ENCODE data around the gene DARS2. TPM values are rescaled to one million over a fixed set of nuclear protein-coding genes. Genes with fewer than 3 reads are reported as not detected.

DARS2 gene
- total and polyA plus RNA-seq, 2 donors (not counting 1 experiment from before 2014, with no cell fraction given), result 4.5 to 17.3 TPM

DNA sequence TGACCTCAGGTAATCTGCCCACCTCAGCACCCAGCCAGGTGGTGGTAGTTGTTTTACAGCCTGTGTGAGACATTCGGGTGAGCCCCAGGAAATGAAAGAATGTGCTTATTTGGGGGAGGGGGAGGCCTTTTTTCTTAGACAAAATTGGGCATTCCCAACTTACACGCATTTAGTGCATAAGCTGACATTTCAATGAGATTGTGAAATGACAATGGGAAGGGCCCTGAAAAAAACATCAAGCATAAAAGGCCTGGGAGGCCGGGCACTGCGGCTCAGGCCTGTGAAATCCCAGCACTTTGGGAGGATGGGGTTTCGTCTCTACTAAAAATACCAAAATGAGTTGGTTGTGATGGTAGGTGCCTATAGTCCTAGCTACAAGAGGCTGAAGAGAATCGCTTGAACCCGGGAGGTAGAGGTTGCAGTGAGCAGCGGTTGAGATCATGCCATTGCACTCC lies 38.3 kb downstream of the DARS2 start:
- ATAC-seq (ENCODE audit: low read depth), result no peak
- Histone ChIP-seq H4K20me1 (ENCODE audit: control insufficient read depth, insufficient read depth, low read length, poor library complexity, severe bottlenecking) (no peaks in the 10 kb centered on the region), H2AFZ (ENCODE audit: insufficient read depth, low read depth, low read length, poor library complexity, severe bottlenecking) (no peak overlapping the region), H3K36me3 (replicated peaks in 1 of 2; ENCODE audit: control extremely low read depth in 1 of 2, control insufficient read depth in 1 of 2, extremely low read depth in 1 of 2, insufficient read depth in 2 of 2, low read length in 1 of 2) (peaks cover 5 to 54% of the 10 kb centered on the region in 2 experiments), H3K27ac (ENCODE audit: low read length in 2 of 2) (peak overlapping the region in 1 of 2 donors; percentile 27), H3K9ac (ENCODE audit: low read length) (no peak overlapping the region), H3K9me3 (ENCODE audit: control extremely low read depth in 1 of 3, control insufficient read depth in 2 of 3, insufficient read depth in 1 of 3, low read length in 2 of 3) (no peaks in the 10 kb centered on the region), H3K79me2 (ENCODE audit: control insufficient read depth, insufficient read depth, low read length) (peaks cover 13% of the 10 kb centered on the region), H3K4me1 (ENCODE audit: control insufficient read depth in 2 of 2, insufficient read depth in 2 of 2, low read length in 2 of 2) (peaks cover 19 to 31% of the 10 kb centered on the region in 2 donors), H3K4me2 (replicated peaks; ENCODE audit: low read depth, low read length, poor library complexity, severe bottlenecking) (no peak overlapping the region), H3K27me3 (replicated peaks in 1 of 4; ENCODE audit: control extremely low read depth in 1 of 4, control insufficient read depth in 3 of 4, insufficient read depth in 4 of 4, low read length in 3 of 4) (no peaks in the 10 kb centered on the region), H3K4me3 (ENCODE audit: control extremely low read depth in 1 of 5, extremely low read depth in 1 of 5, insufficient read depth in 1 of 5, low read depth in 2 of 5, low read length in 4 of 5) (no peak overlapping the region)
- Mint-ChIP-seq H3K27ac (peak overlapping the region; percentile 28), H3K9me3 (ENCODE audit: insufficient read depth) (no peaks in the 10 kb centered on the region), H3K27me3 (no peaks in the 10 kb centered on the region), H3K4me3 (no peak overlapping the region), H3K4me1 (peaks cover 40% of the 10 kb centered on the region)
- CTCF ChIA-PET, result interaction anchor here (1.2 to 1.3 kb wide), 2 partner anchors 39 to 355 kb away, joined by 3 to 4 read pairs; no protein-coding TSS in a partner anchor
- intact Hi-C loops (cut with micrococcal nuclease), result no loop called here
- POLR2A ChIA-PET, result no interaction called here
- WGBS (ENCODE audit: insufficient coverage), result 80% methylated on average over 6 of the region's 8 CpGs
- no peak for TF ChIP-seq EZH2 (IDR thresholded peaks at IDR 0.05; ENCODE audit: borderline replicate concordance, insufficient read depth, low read depth, low read length, poor library complexity, severe bottlenecking)
- TF ChIP-seq, protein P1, sequence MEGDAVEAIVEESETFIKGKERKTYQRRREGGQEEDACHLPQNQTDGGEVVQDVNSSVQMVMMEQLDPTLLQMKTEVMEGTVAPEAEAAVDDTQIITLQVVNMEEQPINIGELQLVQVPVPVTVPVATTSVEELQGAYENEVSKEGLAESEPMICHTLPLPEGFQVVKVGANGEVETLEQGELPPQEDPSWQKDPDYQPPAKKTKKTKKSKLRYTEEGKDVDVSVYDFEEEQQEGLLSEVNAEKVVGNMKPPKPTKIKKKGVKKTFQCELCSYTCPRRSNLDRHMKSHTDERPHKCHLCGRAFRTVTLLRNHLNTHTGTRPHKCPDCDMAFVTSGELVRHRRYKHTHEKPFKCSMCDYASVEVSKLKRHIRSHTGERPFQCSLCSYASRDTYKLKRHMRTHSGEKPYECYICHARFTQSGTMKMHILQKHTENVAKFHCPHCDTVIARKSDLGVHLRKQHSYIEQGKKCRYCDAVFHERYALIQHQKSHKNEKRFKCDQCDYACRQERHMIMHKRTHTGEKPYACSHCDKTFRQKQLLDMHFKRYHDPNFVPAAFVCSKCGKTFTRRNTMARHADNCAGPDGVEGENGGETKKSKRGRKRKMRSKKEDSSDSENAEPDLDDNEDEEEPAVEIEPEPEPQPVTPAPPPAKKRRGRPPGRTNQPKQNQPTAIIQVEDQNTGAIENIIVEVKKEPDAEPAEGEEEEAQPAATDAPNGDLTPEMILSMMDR (IDR thresholded peaks at IDR 0.05), result no peak
- no peak for DNase-seq

DNA sequence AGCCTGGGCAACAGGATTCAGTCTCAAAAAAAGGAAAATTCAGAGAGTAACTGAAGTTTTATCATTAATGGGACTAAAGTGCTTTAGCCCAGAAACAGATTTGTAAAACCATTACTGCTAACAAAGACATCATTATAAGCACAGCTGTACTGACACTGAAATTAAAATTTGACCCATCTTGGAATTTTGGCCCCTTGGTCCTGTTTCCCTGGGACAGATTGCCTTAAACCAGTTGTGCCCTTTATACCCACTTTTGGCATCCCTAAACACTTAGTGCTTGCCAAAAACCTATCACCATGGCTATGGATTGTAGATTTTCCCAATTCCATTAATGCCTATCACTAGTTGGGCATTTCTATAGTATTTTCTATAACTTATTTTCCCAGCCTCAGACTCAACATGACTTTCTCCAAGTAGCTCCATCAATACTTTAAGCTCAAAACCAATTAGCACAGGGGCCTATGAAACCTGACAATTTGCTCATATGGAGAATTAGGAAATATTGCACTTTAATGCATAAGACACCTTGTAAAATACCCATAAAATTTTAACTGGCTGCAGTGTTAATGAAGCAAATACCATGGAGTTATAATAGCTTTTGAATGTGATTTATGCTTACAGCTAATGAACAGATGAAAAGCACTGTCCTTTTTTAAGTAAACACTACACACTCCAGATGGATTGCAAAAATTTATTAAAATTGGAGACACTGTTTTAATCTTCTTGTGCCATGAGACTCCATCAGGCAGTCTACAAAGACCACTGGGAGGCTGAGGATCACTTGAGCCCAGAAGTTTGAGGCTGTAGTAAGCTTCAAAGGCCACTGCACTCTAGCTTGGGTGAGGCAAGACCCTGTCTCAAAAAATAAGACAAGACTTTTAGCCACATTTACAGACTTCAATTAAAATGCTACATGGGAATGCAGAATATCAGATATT lies 39.0 kb downstream of the DARS2 start:
- Histone ChIP-seq H3K27ac (ENCODE audit: low read length in 2 of 2) (peak overlapping the region in 1 of 2 donors; percentile 27), H3K27me3 (replicated peaks in 1 of 4; ENCODE audit: control extremely low read depth in 1 of 4, control insufficient read depth in 3 of 4, insufficient read depth in 4 of 4, low read length in 3 of 4) (no peaks in the 10 kb centered on the region), H3K4me2 (replicated peaks; ENCODE audit: low read depth, low read length, poor library complexity, severe bottlenecking) (no peak overlapping the region), H3K9ac (ENCODE audit: low read length) (no peak overlapping the region), H3K79me2 (ENCODE audit: control insufficient read depth, insufficient read depth, low read length) (peaks cover 13% of the 10 kb centered on the region), H3K4me1 (ENCODE audit: control insufficient read depth in 2 of 2, insufficient read depth in 2 of 2, low read length in 2 of 2) (peaks cover 19 to 31% of the 10 kb centered on the region in 2 donors), H3K4me3 (ENCODE audit: control extremely low read depth in 1 of 5, extremely low read depth in 1 of 5, insufficient read depth in 1 of 5, low read depth in 2 of 5, low read length in 4 of 5) (no peak overlapping the region), H3K9me3 (ENCODE audit: control extremely low read depth in 1 of 3, control insufficient read depth in 2 of 3, insufficient read depth in 1 of 3, low read length in 2 of 3) (no peaks in the 10 kb centered on the region), H4K20me1 (ENCODE audit: control insufficient read depth, insufficient read depth, low read length, poor library complexity, severe bottlenecking) (no peaks in the 10 kb centered on the region), H2AFZ (ENCODE audit: insufficient read depth, low read depth, low read length, poor library complexity, severe bottlenecking) (no peak overlapping the region), H3K36me3 (replicated peaks in 1 of 2; ENCODE audit: control extremely low read depth in 1 of 2, control insufficient read depth in 1 of 2, extremely low read depth in 1 of 2, insufficient read depth in 2 of 2, low read length in 1 of 2) (peaks cover 5 to 47% of the 10 kb centered on the region in 2 experiments)
- Mint-ChIP-seq H3K4me3 (no peak overlapping the region), H3K27me3 (no peaks in the 10 kb centered on the region), H3K27ac (peak overlapping the region; percentile 46), H3K9me3 (ENCODE audit: insufficient read depth) (no peaks in the 10 kb centered on the region), H3K4me1 (peaks cover 43% of the 10 kb centered on the region)
- ChIA-PET CTCF (interaction anchor here (1.2 to 1.5 kb wide), 4 partner anchors 40 to 1123 kb away, joined by 3 to 5 read pairs (median 4); no protein-coding TSS in a partner anchor), POLR2A (no interaction called here)
- TF ChIP-seq EZH2 (IDR thresholded peaks at IDR 0.05; ENCODE audit: borderline replicate concordance, insufficient read depth, low read depth, low read length, poor library complexity, severe bottlenecking), result no peak
- TF ChIP-seq, protein P1 (IDR thresholded peaks at IDR 0.05), result no peak
- intact Hi-C loops (cut with micrococcal nuclease), result no loop called here
- no peak for DNase-seq
- no peak for ATAC-seq (ENCODE audit: low read depth)

Data from B cell (primary cell).